HepG2 (cell line): ENCODE results near the gene CPLX1. TPM values are rescaled to one million over a fixed set of nuclear protein-coding genes. Genes with fewer than 3 reads are reported as not detected.

Experiments
- ATAC-seq: fragments of 200-7000 bp; cut with Tn5 transposase; 3 replicates; pipeline ENCODE4 v1.9.1; 2020; ENCODE audit warnings: mild to moderate bottlenecking, moderate library complexity
- BruUV-seq: library from RNA; stranded (reverse); fragments of 400-500 nt; replicated peaks from 2 replicates; lab custom pipeline; 2021; lab: Mats Ljungman, UMichigan
- CTCF ChIA-PET: fragments of 300-600 bp; formaldehyde crosslinking; extraction: SDS; loops from one replicate; lab custom pipeline; 2021; ENCODE audit warnings: low total read pairs, inconsistent platforms, low intra/inter-chr PET ratio; lab: Yijun Ruan, JAX
- POLR2A ChIA-PET: fragments of 350-600 bp; sonication (Branson Sonifier 250); formaldehyde crosslinking; loops from one replicate; lab custom pipeline; 2020; ENCODE audit warnings: antibody characterized with exemption, inconsistent platforms; lab: Yijun Ruan, JAX
- DNase-seq: peaks from one replicate; pipeline ENCODE4 v3.0.0-alpha.2; 2015; ENCODE audit warnings: low spot score
- FAIRE-seq: peaks from 3 replicates; lab custom pipeline; 2011; peaks lifted over from hg19 to GRCh38; lab: Jason Lieb, UNC
- H2AFZ ChIP-seq: one replicate; pipeline ENCODE4 v1.6.1; 2011; ENCODE audit warnings: low read length, inconsistent platforms
- H3K27ac ChIP-seq: fragments of 300-600 bp; 3 replicates; pipeline ENCODE4 v1.8.0; 2011; ENCODE audit warnings: mixed run types, mild to moderate bottlenecking, mixed read lengths, low read length, inconsistent platforms; ENCODE audit not compliant: insufficient read depth; ENCODE audit errors: extremely low read length
- H3K27me3 ChIP-seq, 2 experiments: fragments of 200-600 bp in 1 of 2; 2 replicates in 1 of 2; 3 replicates in 1 of 2; pipeline versions ENCODE4 v1.6.0 to v1.8.0; 2011; ENCODE audit warnings: low read length in 2 of 2, mild to moderate bottlenecking in 2 of 2, moderate library complexity in 2 of 2, inconsistent platforms in 1 of 2; ENCODE audit not compliant: insufficient read depth in 2 of 2, control insufficient read depth in 1 of 2
- H3K36me3 ChIP-seq, 2 experiments: fragments of 200-600 bp in 1 of 2; replicated peaks in 1 of 2; 2 replicates in 1 of 2; 3 replicates in 1 of 2; pipeline versions ENCODE4 v1.5.1 to v1.8.0; 2011; ENCODE audit warnings: low read length in 2 of 2, inconsistent platforms in 1 of 2; ENCODE audit not compliant: insufficient read depth in 2 of 2, control insufficient read depth in 1 of 2
- H3K4me1 ChIP-seq: 2 replicates; pipeline ENCODE4 v1.5.1; 2012; ENCODE audit warnings: low read length, inconsistent platforms; ENCODE audit not compliant: insufficient read depth
- H3K4me2 ChIP-seq: 2 replicates; pipeline ENCODE4 v1.6.0; 2011; ENCODE audit warnings: low read depth, low read length, inconsistent platforms
- H3K4me3 ChIP-seq, 3 experiments: fragments of 200-600 bp in 1 of 3; sonication (generic), shearing (Covaris generic) in 1 of 3; replicated peaks in 1 of 3; 2 replicates each; pipeline ENCODE4 v1.5.1; 2011 to 2016; ENCODE audit warnings: low read length in 3 of 3, inconsistent platforms in 2 of 3, low read depth in 2 of 3, mild to moderate bottlenecking in 2 of 3, control low read depth in 1 of 3, mixed read lengths in 1 of 3; ENCODE audit not compliant: insufficient read depth in 1 of 3
- H3K79me2 ChIP-seq: one replicate; pipeline ENCODE4 v1.6.1; 2011; ENCODE audit warnings: low read length, inconsistent platforms; ENCODE audit not compliant: insufficient read depth
- H3K9ac ChIP-seq: 2 replicates; pipeline ENCODE4 v1.6.0; 2011; ENCODE audit warnings: mild to moderate bottlenecking, low read depth, low read length, inconsistent platforms; ENCODE audit not compliant: insufficient read depth
- H3K9me3 ChIP-seq: 2 replicates; pipeline ENCODE4 v1.5.1; 2012; ENCODE audit warnings: mild to moderate bottlenecking, low read length
- H4K20me1 ChIP-seq: 2 replicates; pipeline ENCODE4 v1.6.0; 2011; ENCODE audit warnings: inconsistent platforms, mild to moderate bottlenecking, low read length, moderate library complexity; ENCODE audit not compliant: insufficient read depth
- DMAP1 ChIP-seq: IDR thresholded peaks from 2 replicates; pipeline ENCODE4 v1.6.1; 2016
- HNRNPK ChIP-seq: fragments of 200-400 bp; formaldehyde crosslinking; IDR thresholded peaks from 2 replicates; pipeline ENCODE4 v1.6.1; 2018; ENCODE audit warnings: low read length, low read depth, moderate library complexity, mild to moderate bottlenecking; ENCODE audit not compliant: poor library complexity, severe bottlenecking
- MTF2 ChIP-seq: sonication (generic); formaldehyde crosslinking; IDR thresholded peaks from 2 replicates; pipeline ENCODE4 v1.5.0; 2020; ENCODE audit warnings: missing genetic modification reagents, borderline replicate concordance
- ZBTB38 ChIP-seq: sonication (generic); formaldehyde crosslinking; IDR thresholded peaks from 2 replicates; pipeline ENCODE4 v1.5.1; 2020; ENCODE audit warnings: mild to moderate bottlenecking, missing genetic modification reagents
- WGBS: methylation state at CpG from one replicate; pipeline ENCODE4 v1.1.6; 2017; ENCODE audit warnings: low lambda C conversion rate; 5-methylcytosine and 5-hydroxymethylcytosine counted together
- in situ Hi-C: cut with HindIII; loops from 2 replicates; pipeline ENCODE4 v1.10.0; 2017; ENCODE audit warnings: low pct_unique_long_range_greater_than_20kb; ENCODE audit not compliant: extremely low pct_ligation_motif_present
- intact Hi-C: fragments of 100-400 bp; cut with micrococcal nuclease; formaldehyde crosslinking; loops from one replicate; pipeline ENCODE4 v1.10.0; 2022; ENCODE audit not compliant: unreplicated experiment
- polyA plus RNA-seq, 8 experiments: library from polyadenylated mRNA; depleted of rRNA in 3 of 8; stranded (reverse) in 7 of 8; unstranded in 1 of 8; fragments of >200 nt; fragmentation: Illumina TruSeq in 4 of 8; extraction: Trizol in 4 of 8; gene quantifications; 2 replicates each; pipeline versions ENCODE4 v1.2.1 to v1.2.3, GENCODE V29; 2011 to 2016; ENCODE audit warnings: low read depth in 4 of 8, missing spikeins in 1 of 8, mixed read lengths in 1 of 8; ENCODE audit not compliant: insufficient read depth in 1 of 8
- total RNA-seq, 5 experiments: library from RNA; depleted of rRNA; stranded (reverse); fragments of >200 nt; fragmentation: Illumina TruSeq; extraction: Trizol; gene quantifications; 2 replicates each; pipeline ENCODE4 v1.2.3, GENCODE V29; 2016; ENCODE audit warnings: low read depth in 1 of 5

CPLX1 gene
- total and polyA plus RNA-seq, 2 of the 13 experiments (the other 11 are each of a cell fraction or from before 2014, with no cell fraction given): 0.18 TPM

DNA sequence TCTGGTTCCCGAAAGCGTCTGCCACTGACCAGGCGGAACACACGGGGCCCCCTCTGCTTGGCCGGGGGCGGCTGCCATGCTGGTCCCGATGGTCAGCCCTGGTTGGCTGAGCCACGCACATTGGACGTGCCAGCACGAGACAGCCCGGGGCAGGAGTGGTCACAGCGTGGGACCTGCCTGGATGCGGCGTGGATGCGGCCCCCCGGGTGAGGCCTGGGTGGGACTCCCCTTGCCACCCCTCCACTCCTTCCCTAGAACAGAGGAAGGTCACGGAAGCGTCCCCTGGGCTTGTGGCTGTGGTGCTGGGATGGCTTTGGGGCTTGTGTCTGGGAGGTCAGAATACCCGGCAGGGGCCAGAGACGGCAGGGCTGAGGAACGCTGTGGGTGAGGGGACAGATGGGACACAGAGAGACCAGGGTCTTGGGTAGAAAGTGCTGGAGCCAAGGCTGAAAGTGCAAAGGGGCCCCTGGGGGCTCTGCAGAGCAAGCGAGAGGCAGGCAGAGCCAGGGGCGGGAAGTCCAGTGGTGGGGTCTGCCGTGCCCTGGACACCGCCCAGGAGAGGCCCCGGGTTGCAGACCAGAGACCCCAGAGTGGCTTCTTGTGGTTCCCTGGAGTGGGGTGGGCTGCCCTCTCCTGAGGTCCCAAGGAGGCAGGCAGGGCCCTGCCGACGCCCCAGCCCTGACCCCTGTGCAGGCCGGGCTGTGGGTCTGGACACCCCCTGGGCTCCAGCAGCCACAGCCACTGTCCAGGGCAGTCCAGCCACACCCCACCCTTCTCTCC, 8.6 kb upstream of the CPLX1 start:
- CTCF ChIA-PET: no interaction called here
- H3K36me3 ChIP-seq: no peaks in the 10 kb centered on the region
- no peak overlapping the region for H3K4me3 ChIP-seq
- 52% methylated on average over 3 of the region's 29 CpGs for WGBS
- H2AFZ ChIP-seq: no peak overlapping the region
- DNase-seq (no peak), FAIRE-seq (no peak), ATAC-seq (no peak)
- peaks cover 26 to 61% of the 10 kb centered on the region in 2 experiments for H3K27me3 ChIP-seq
- no peak overlapping the region for H3K27ac ChIP-seq
- peaks cover 12% of the 10 kb centered on the region for H3K9me3 ChIP-seq
- peak; percentile 34; the same call in 1 of the 2 replicates for TF ChIP-seq MTF2 (CRISPR knock-in tag)
- no peak for TF ChIP-seq DMAP1 (CRISPR knock-in tag)
- H4K20me1 ChIP-seq: peaks cover 1% of the 10 kb centered on the region; the same call in 1 of the 2 replicates
- no peak overlapping the region for H3K9ac ChIP-seq
- no peak overlapping the region for H3K4me2 ChIP-seq
- intact Hi-C loops: no loop called here
- peaks cover 24% of the 10 kb centered on the region for H3K4me1 ChIP-seq
- no TSS peak for BruUV-seq
- in situ Hi-C loops: no loop called here
- POLR2A ChIA-PET: interaction anchor here (0.9 to 1.5 kb wide), 2 partner anchors 21 to 53 kb away, joined by 3 to 7 read pairs; no protein-coding TSS in a partner anchor
- no peaks in the 10 kb centered on the region for H3K79me2 ChIP-seq

DNA sequence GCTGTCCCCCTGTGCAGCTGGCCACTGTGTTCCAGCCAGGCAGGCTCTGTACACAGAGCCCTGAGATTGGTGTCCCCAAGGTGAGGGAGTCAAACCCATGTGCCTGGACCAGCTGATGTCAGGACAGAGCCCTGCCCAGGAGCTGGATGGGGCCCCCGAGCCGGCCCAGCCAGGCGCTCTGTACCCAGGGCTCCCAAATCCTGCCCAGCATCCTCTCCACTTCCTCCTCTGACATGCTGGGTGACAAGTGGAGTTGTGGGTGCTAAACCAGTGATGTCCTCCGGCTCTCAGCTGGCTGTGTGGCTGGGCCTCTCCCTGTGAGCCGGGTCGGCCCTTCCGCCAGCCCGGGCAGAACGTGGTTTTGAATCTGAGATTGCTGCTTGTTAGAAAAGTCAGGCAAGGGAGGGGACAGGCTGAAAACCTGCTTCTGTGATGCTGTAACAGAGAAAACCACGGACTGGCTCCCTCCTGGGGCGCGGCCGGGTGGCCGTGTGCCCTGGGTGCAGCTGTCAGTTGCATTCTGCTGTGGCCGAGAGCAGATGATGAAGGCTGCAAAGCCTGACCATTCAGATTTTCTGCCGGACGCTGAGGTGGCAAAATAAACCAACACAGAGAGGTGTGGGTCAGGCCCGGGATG, 7.9 kb upstream of the CPLX1 start:
- no peak overlapping the region for H2AFZ ChIP-seq
- H3K79me2 ChIP-seq: no peaks in the 10 kb centered on the region
- no peak overlapping the region for H3K27ac ChIP-seq
- POLR2A ChIA-PET: no interaction called here
- intact Hi-C loops: no loop called here
- 31% methylated on average over 8 of the region's 18 CpGs for WGBS
- H4K20me1 ChIP-seq: peaks cover 4% of the 10 kb centered on the region; the same call in 1 of the 2 replicates
- peaks cover 29 to 68% of the 10 kb centered on the region in 2 experiments for H3K27me3 ChIP-seq
- BruUV-seq: no TSS peak
- in situ Hi-C loops: no loop called here
- no peaks in the 10 kb centered on the region for H3K36me3 ChIP-seq
- peak; percentile 6 for TF ChIP-seq HNRNPK
- TF ChIP-seq ZBTB38 (CRISPR knock-in tag): no peak
- TF ChIP-seq, all 625 proteins: peak for 1
- no peak overlapping the region for H3K4me3 ChIP-seq
- no peak for ATAC-seq
- CTCF ChIA-PET: no interaction called here
- no peak overlapping the region for H3K4me2 ChIP-seq
- peaks cover 12% of the 10 kb centered on the region for H3K9me3 ChIP-seq
- FAIRE-seq: no peak
- peaks cover 24% of the 10 kb centered on the region for H3K4me1 ChIP-seq
- H3K9ac ChIP-seq: no peak overlapping the region
- DNase-seq: no peak
